ENCODE data around the gene DBT. TPM values are rescaled to one million over a fixed set of nuclear protein-coding genes. Genes with fewer than 3 reads are reported as not detected.

Gene DBT
- 8.4 and 9.6 TPM in 2 replicates for total RNA-seq

DNA sequence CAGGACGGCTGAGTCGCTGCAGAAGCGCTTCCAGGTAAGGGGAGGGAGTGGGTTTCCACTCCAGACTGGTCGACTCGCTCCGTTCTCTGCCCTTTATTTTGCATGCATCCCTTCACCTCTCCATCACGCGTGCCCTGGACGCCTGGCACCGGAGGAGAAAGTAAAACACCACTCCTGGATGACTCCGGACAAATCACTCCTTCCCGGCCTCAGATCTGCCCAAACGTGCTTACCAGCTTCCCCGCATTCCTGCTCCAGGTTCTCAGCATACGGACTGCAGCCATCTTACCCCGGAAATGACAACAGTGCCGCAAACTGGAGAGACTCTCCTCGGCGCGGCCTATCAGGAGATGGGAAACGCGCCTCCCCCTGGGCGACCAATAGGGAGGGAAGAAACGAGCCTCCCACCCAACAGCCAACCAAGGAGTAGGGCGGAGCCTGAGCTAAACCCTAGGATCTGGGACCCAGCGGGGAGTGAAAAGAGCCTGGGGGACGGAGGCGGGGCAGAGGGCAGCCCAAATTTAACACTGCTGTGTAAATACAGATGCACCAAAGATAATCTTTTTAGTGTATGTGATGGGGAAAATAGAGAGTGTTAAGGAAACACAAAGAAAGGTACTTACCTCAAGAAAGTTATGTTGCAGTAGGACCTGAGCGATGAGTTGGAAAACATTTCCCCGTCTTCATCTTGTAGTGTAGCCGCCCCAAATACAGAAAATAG, at the start of gene DBT:
Gene DBT, minus strand, starts transcription at position 298 of the 721 bp plus-strand sequence. Its CDS starts 14 bp downstream, at position 284.

DNA sequence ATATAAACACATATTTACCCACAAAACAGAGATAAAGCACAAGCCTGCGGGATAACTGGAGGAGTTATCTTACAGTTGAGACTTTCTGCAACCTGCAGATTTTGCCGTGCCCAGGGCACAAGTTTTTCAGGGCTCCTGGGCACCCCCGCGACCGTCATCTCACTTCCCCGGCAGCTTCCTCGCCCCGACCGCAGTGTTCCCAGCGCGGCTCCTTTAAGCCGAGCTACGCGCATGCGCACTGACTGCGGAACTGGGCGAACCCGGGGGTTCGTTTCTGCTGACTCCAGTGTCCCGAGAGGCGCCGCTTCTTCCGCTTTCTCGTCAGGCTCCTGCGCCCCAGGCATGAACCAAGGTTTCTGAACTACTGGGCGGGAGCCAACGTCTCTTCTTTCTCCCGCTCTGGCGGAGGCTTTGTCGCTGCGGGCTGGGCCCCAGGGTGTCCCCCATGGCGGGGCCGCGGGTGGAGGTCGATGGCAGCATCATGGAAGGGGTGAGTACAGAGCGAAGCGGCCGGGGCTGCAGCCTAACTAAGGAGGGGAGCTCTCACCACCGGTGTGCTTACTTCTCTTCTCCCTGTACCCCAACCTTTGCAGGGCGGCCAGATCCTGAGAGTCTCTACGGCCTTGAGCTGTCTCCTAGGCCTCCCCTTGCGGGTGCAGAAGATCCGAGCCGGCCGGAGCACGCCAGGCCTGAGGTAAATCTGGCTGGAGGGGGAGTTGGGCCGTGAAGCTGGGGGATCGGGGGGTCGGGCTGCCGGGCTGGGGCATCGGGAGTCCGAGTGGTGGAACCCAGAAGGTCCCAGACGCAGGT, 16.5 kb upstream of the DBT start, which contains the start of gene RTCA:
Gene RTCA, plus strand, starts transcription at position 286 of the 810 bp plus-strand sequence. Its CDS starts 160 bp downstream, at position 446.

DNA sequence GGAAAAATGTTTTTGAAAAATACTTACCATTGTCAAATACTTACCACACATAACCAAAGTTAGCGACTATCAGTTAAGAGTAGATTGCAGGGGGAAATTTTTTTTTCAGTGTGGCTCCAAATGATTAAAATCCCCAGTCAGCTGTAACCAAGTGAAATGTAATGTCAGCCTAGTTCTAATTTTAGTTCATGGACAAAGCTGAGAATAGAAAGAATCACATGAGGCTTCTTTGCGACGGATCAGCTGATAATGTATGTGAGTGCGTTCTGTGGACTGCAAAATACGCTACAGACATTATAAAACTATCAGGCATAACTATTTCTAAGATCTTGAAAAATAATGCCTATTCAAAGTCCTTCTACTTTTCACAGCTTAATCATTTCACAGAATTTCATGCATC, 71.5 kb downstream of the DBT start, which contains the start of gene LRRC39:
Gene LRRC39, minus strand, starts transcription at position 166 of the 400 bp plus-strand sequence. CDS start 9,740 bp downstream, outside the sequence.

Small RNA genes lying within 50 kb of the gene (small RNA-seq; reads per million reads assigned to genes)
- gene AL445928.1 = not detected
- gene MIR553 = not detected
- not detected for gene RPL23AP90

Other genes starting within 250 kb of the DBT start
- 7.6 and 12.9 TPM in 2 replicates for gene SASS6, start 116.9 kb downstream of the DBT start, total RNA-seq
- 20.2 and 21.7 TPM in 2 replicates for gene TRMT13, start 116.7 kb downstream of the DBT start, total RNA-seq
- 0.43 and 0.53 TPM in 2 replicates for gene LRRC39, start 71.6 kb downstream of the DBT start, total RNA-seq
- 63.2 and 70.9 TPM in 2 replicates for gene RTCA, start 16.4 kb upstream of the DBT start, total RNA-seq
- 35.1 and 36.0 TPM in 2 replicates for gene CDC14A, start 102.7 kb upstream of the DBT start, total RNA-seq

Data from thoracic aorta endothelial cell (primary cell).